H1 (cell line): Measurements from ENCODE around the gene RIMS3. TPM values are rescaled to one million over a fixed set of nuclear protein-coding genes. Genes with fewer than 3 reads are reported as not detected.

ENCODE experiments used
- CTCF ChIA-PET: fragments of 300-600 bp; sonication (Branson Sonifier 250); formaldehyde crosslinking; loops from one replicate; lab custom pipeline; 2021; ENCODE audit not compliant: partially characterized antibody; lab: Charles Lee
- POLR2A ChIA-PET: fragments of 300-600 bp; sonication (Branson Sonifier 250); formaldehyde crosslinking; loops from one replicate; lab custom pipeline; 2021; ENCODE audit warnings: inconsistent platforms; ENCODE audit not compliant: partially characterized antibody; lab: Charles Lee
- DNase-seq, 2 experiments: peaks; one replicate each; pipeline versions ENCODE4 v3.0.0 to v3.0.0-alpha.2; 2010 to 2022; ENCODE audit warnings: low spot score in 2 of 2, low read depth in 1 of 2, mixed read lengths in 1 of 2
- FAIRE-seq: peaks from 2 replicates; lab custom pipeline; 2011; peaks lifted over from hg19 to GRCh38; lab: Jason Lieb, UNC
- H2AFZ ChIP-seq: 2 replicates; pipeline ENCODE4 v1.8.1; 2012; ENCODE audit warnings: low read length, inconsistent platforms
- H2AK5ac ChIP-seq: 2 replicates; pipeline ENCODE4 v1.6.1; 2013; ENCODE audit warnings: low read depth, low read length
- H2BK120ac ChIP-seq: replicated peaks from 2 replicates; pipeline ENCODE3; 2013; ENCODE audit warnings: low read depth, low read length, inconsistent platforms
- H2BK12ac ChIP-seq: 2 replicates; pipeline ENCODE4 v1.6.1; 2013; ENCODE audit warnings: low read depth, low read length
- H2BK15ac ChIP-seq: 2 replicates; pipeline ENCODE4 v1.6.1; 2013; ENCODE audit warnings: low read length
- H2BK20ac ChIP-seq: 2 replicates; pipeline ENCODE4 v1.6.1; 2013; ENCODE audit warnings: low read length
- H2BK5ac ChIP-seq: 2 replicates; pipeline ENCODE4 v1.6.1; 2013; ENCODE audit warnings: low read depth, low read length
- H3K14ac ChIP-seq: 2 replicates; pipeline ENCODE4 v1.6.1; 2013; ENCODE audit warnings: inconsistent platforms; ENCODE audit not compliant: insufficient read length
- H3K18ac ChIP-seq: 2 replicates; pipeline ENCODE4 v1.6.1; 2013; ENCODE audit warnings: low read length; ENCODE audit errors: extremely low read depth
- H3K23ac ChIP-seq: 2 replicates; pipeline ENCODE4 v1.6.1; 2013; ENCODE audit warnings: inconsistent platforms; ENCODE audit not compliant: insufficient read length
- H3K23me2 ChIP-seq: 2 replicates; pipeline ENCODE4 v1.6.1; 2013; ENCODE audit warnings: low read depth, low read length
- H3K27ac ChIP-seq: 2 replicates; pipeline ENCODE4 v1.6.1; 2011; ENCODE audit warnings: low read depth, low read length, inconsistent platforms
- H3K27me3 ChIP-seq, 4 experiments: replicated peaks in 1 of 4; 1 replicate in 1 of 4; 2 replicates in 3 of 4; pipeline versions ENCODE4 v1.6.1 to v1.8.1; 2011 to 2013; ENCODE audit warnings: low read length in 3 of 4, mild to moderate bottlenecking in 3 of 4, inconsistent platforms in 2 of 4, mixed read lengths in 2 of 4, moderate library complexity in 1 of 4; ENCODE audit not compliant: control insufficient read depth in 3 of 4, insufficient read depth in 3 of 4; ENCODE audit errors: extremely low read depth in 1 of 4
- H3K36me3 ChIP-seq, 4 experiments: 2 replicates each; pipeline versions ENCODE4 v1.6.1 to v1.8.1; 2011 to 2013; ENCODE audit warnings: mild to moderate bottlenecking in 4 of 4, low read length in 3 of 4, moderate library complexity in 2 of 4, control low read depth in 1 of 4, inconsistent platforms in 1 of 4; ENCODE audit not compliant: insufficient read depth in 4 of 4, control insufficient read depth in 2 of 4
- H3K4ac ChIP-seq: replicated peaks from 2 replicates; pipeline ENCODE3; 2013; ENCODE audit warnings: low read length, low read depth, mixed read lengths, inconsistent platforms; ENCODE audit not compliant: insufficient read length
- H3K4me1 ChIP-seq, 4 experiments: replicated peaks in 1 of 4; 1 replicate in 1 of 4; 2 replicates in 3 of 4; pipeline versions ENCODE4 v1.6.1 to v1.8.1; 2011 to 2013; ENCODE audit warnings: low read length in 3 of 4, inconsistent platforms in 2 of 4, mixed read lengths in 1 of 4; ENCODE audit not compliant: insufficient read depth in 4 of 4, control insufficient read depth in 3 of 4
- H3K4me2 ChIP-seq, 2 experiments: 2 replicates each; pipeline versions ENCODE4 v1.6.1 to v1.8.1; 2011 to 2013; ENCODE audit warnings: low read depth in 2 of 2, low read length in 2 of 2, control low read depth in 1 of 2, inconsistent platforms in 1 of 2, mild to moderate bottlenecking in 1 of 2; ENCODE audit not compliant: insufficient read depth in 1 of 2
- H3K4me3 ChIP-seq, 4 experiments: fragments of 200-600, 300-600 bp in 1 of 4; sonication (generic), shearing (Covaris generic), sonication (Bioruptor Twin) in 1 of 4; 2 replicates each; pipeline versions ENCODE4 v1.5.1 to v1.8.1; 2011 to 2016; ENCODE audit warnings: low read length in 4 of 4, low read depth in 3 of 4, control low read depth in 2 of 4, inconsistent platforms in 2 of 4, mild to moderate bottlenecking in 2 of 4, mixed read lengths in 1 of 4, moderate library complexity in 1 of 4; ENCODE audit not compliant: insufficient read depth in 2 of 4; ENCODE audit errors: extremely low read depth in 1 of 4
- H3K56ac ChIP-seq: replicated peaks from 2 replicates; pipeline ENCODE3; 2013; ENCODE audit warnings: low read depth, mild to moderate bottlenecking, mixed read lengths, low read length, inconsistent platforms; ENCODE audit not compliant: insufficient read length
- H3K79me1 ChIP-seq: 2 replicates; pipeline ENCODE4 v1.6.1; 2013; ENCODE audit warnings: low read depth, low read length, control low read depth
- H3K79me2 ChIP-seq, 2 experiments: 2 replicates each; pipeline versions ENCODE4 v1.6.1 to v1.8.1; 2012 to 2013; ENCODE audit warnings: low read length in 2 of 2, mild to moderate bottlenecking in 2 of 2, inconsistent platforms in 1 of 2; ENCODE audit not compliant: insufficient read depth in 2 of 2, control insufficient read depth in 1 of 2
- H3K9ac ChIP-seq, 4 experiments: replicated peaks in 1 of 4; 1 replicate in 1 of 4; 2 replicates in 3 of 4; pipeline versions ENCODE4 v1.6.1 to v1.8.1; 2011 to 2013; ENCODE audit warnings: low read depth in 3 of 4, low read length in 3 of 4, control low read depth in 2 of 4, mild to moderate bottlenecking in 2 of 4, moderate library complexity in 2 of 4, inconsistent platforms in 1 of 4; ENCODE audit errors: extremely low read depth in 1 of 4
- H3K9me3 ChIP-seq, 2 experiments: 2 replicates each; pipeline versions ENCODE4 v1.6.1 to v1.8.1; 2012 to 2013; ENCODE audit warnings: mild to moderate bottlenecking in 2 of 2, moderate library complexity in 2 of 2, control low read depth in 1 of 2, inconsistent platforms in 1 of 2, low read depth in 1 of 2, low read length in 1 of 2, mixed read lengths in 1 of 2; ENCODE audit not compliant: insufficient read depth in 2 of 2
- H4K20me1 ChIP-seq, 2 experiments: replicated peaks in 1 of 2; 2 replicates each; pipeline versions ENCODE3 to v1.8.1; 2011 to 2013; ENCODE audit warnings: inconsistent platforms in 2 of 2, low read length in 2 of 2, mild to moderate bottlenecking in 1 of 2; ENCODE audit not compliant: insufficient read depth in 2 of 2, control insufficient read depth in 1 of 2
- H4K5ac ChIP-seq: 2 replicates; pipeline ENCODE4 v1.6.1; 2013; ENCODE audit warnings: low read length, low read depth, mixed read lengths, inconsistent platforms; ENCODE audit not compliant: insufficient read length
- H4K8ac ChIP-seq: 2 replicates; pipeline ENCODE4 v1.8.0; 2013; ENCODE audit warnings: mild to moderate bottlenecking, moderate library complexity, low read length, inconsistent platforms; ENCODE audit not compliant: insufficient read depth; ENCODE audit errors: extremely low read depth
- H4K91ac ChIP-seq: replicated peaks from 2 replicates; pipeline ENCODE3; 2013; ENCODE audit warnings: low read length, mixed read lengths, inconsistent platforms; ENCODE audit not compliant: insufficient read length
- CTBP2 ChIP-seq: IDR thresholded peaks from 2 replicates; pipeline ENCODE4 v1.7.0; 2011; ENCODE audit warnings: borderline replicate concordance, mild to moderate bottlenecking, moderate library complexity, mixed read lengths, low read length; ENCODE audit not compliant: insufficient read depth, insufficient read length
- KDM1A ChIP-seq: fragments of 200-600, 300-600 bp; sonication (generic); IDR thresholded peaks from 2 replicates; pipeline ENCODE4 v1.7.1; 2016; ENCODE audit warnings: mild to moderate bottlenecking, low read length, borderline replicate concordance
- RAD21 ChIP-seq, 2 experiments: IDR thresholded peaks in 1 of 2; conservative IDR thresholded peaks in 1 of 2; 2 replicates each; pipeline ENCODE4 v1.6.1; 2011; ENCODE audit warnings: low read depth in 2 of 2, low read length in 2 of 2, improper control_type of control experiment in 1 of 2, inconsistent platforms in 1 of 2, mild to moderate bottlenecking in 1 of 2, moderate library complexity in 1 of 2
- RBBP5 ChIP-seq: IDR thresholded peaks from 2 replicates; pipeline ENCODE4 v1.7.1; 2012; ENCODE audit warnings: low read depth, mild to moderate bottlenecking, inconsistent platforms, low read length, moderate library complexity, borderline replicate concordance
- SAP30 ChIP-seq: fragments of 300-600 bp; sonication (generic); IDR thresholded peaks from 2 replicates; pipeline ENCODE4 v1.7.1; 2012; ENCODE audit warnings: low read length, moderate library complexity, mild to moderate bottlenecking, inconsistent platforms; ENCODE audit not compliant: insufficient read depth, insufficient replicate concordance
- TAF7 ChIP-seq: optimal IDR thresholded peaks from 2 replicates; pipeline ENCODE3; 2011; ENCODE audit warnings: low read depth, mild to moderate bottlenecking, inconsistent platforms, low read length, moderate library complexity, borderline replicate concordance
- WGBS, 2 experiments: shearing (Covaris generic) in 1 of 2; methylation state at CpG; one replicate each; pipeline versions ENCODE4 v1.1.6 to v1.1.7; 2013 to 2015; ENCODE audit warnings: low lambda C conversion rate in 2 of 2, mixed read lengths in 2 of 2, inconsistent platforms in 1 of 2, low coverage in 1 of 2, missing lambda C conversion rate in 1 of 2; ENCODE audit not compliant: insufficient replicate concordance in 2 of 2, insufficient coverage in 1 of 2, insufficient read length in 1 of 2; ENCODE audit errors: extremely low coverage in 1 of 2, missing lambda C conversion rate in 1 of 2; 5-methylcytosine and 5-hydroxymethylcytosine counted together
- polyA plus RNA-seq, 7 experiments: library from polyadenylated mRNA; depleted of rRNA in 3 of 7; stranded (reverse) in 5 of 7; unstranded in 2 of 7; fragments of >200 nt in 5 of 7; fragments of 200-250 nt in 2 of 7; gene quantifications; 1 replicate in 5 of 7; 2 replicates in 1 of 7; 4 replicates in 1 of 7; pipeline versions ENCODE4 v1.2.1 to v1.2.3, GENCODE V29; 2011 to 2013; ENCODE audit warnings: missing spikeins in 2 of 7, mixed read lengths in 2 of 7
- total RNA-seq: library from RNA; stranded (reverse); fragmentation: NEBNext Ultra II Directional; extraction: Animal tissue kit (Norgen Biotek cat#: 25700); gene quantifications from 2 replicates; pipeline ENCODE4 v1.2.1, GENCODE V29; 2021

RIMS3 gene
- total and polyA plus RNA-seq, 2 of the 8 experiments (the other 6 are each of a cell fraction or from before 2014, with no cell fraction given) = 13.3 to 20.6 TPM

GRCh38 chr1:40628903-40629292 lies 36.6 kb downstream of the RIMS3 start:
- H3K18ac ChIP-seq = no peak overlapping the region
- no peaks in the 10 kb centered on the region for H4K20me1 ChIP-seq
- H4K91ac ChIP-seq = no peak overlapping the region
- no peak overlapping the region for H3K4ac ChIP-seq
- FAIRE-seq = no peak
- H3K36me3 ChIP-seq = peaks cover 0 to 5% (median 0%) of the 10 kb centered on the region in 4 experiments; a peak in 2 of 8 replicates
- no peak overlapping the region for H2BK20ac ChIP-seq
- no peak overlapping the region for H3K9ac ChIP-seq
- no peaks in the 10 kb centered on the region for H3K79me1 ChIP-seq
- H3K23ac ChIP-seq = no peak overlapping the region
- H2BK120ac ChIP-seq = no peak overlapping the region
- no peaks in the 10 kb centered on the region; a peak in 1 of 7 replicates for H3K27me3 ChIP-seq
- no peaks in the 10 kb centered on the region for H3K23me2 ChIP-seq
- H4K8ac ChIP-seq = no peak overlapping the region
- H3K9me3 ChIP-seq = no peaks in the 10 kb centered on the region
- H3K4me1 ChIP-seq = no peaks in the 10 kb centered on the region; a peak in 1 of 7 replicates
- no peak overlapping the region for H3K27ac ChIP-seq
- H4K5ac ChIP-seq = no peak overlapping the region
- no peak overlapping the region for H3K4me2 ChIP-seq
- 83% methylated on average over 2 of the region's 2 CpGs; no CpG with 5 or more reads in 1 of the 2 experiments for WGBS, 2 experiments
- no peak overlapping the region for H2BK15ac ChIP-seq
- no peak overlapping the region for H2AFZ ChIP-seq
- no peak for DNase-seq
- ChIA-PET CTCF (interaction anchor here (0.8 to 24.9 kb wide), 7 partner anchors 14 to 375 kb away, joined by 3 to 684 read pairs (median 8); partner anchors contain the start of genes NFYC and RIMS3), POLR2A (no interaction called here)
- no peak overlapping the region for H3K56ac ChIP-seq
- H3K14ac ChIP-seq = no peak overlapping the region
- H2BK5ac ChIP-seq = no peak overlapping the region
- no peak overlapping the region for H3K4me3 ChIP-seq
- H3K79me2 ChIP-seq = no peaks in the 10 kb centered on the region
- H2BK12ac ChIP-seq = no peak overlapping the region
- TF ChIP-seq KDM1A (no peak), TAF7 (no peak), RBBP5 (no peak), CTBP2 (no peak), RAD21 (IDR thresholded peaks at IDR 0.05 in 1 of 2, conservative IDR thresholded peaks at IDR 0.05 in 1 of 2; ENCODE audit: low read depth in 2 of 2, low read length in 2 of 2) (no peak), SAP30 (no peak)
- H2AK5ac ChIP-seq = no peak overlapping the region
